ENCODE measurements around the gene MKI67.
A peak's percentile ranks its signal among the peaks of the same experiment; 100 is the strongest.

MKI67 gene

DNA sequence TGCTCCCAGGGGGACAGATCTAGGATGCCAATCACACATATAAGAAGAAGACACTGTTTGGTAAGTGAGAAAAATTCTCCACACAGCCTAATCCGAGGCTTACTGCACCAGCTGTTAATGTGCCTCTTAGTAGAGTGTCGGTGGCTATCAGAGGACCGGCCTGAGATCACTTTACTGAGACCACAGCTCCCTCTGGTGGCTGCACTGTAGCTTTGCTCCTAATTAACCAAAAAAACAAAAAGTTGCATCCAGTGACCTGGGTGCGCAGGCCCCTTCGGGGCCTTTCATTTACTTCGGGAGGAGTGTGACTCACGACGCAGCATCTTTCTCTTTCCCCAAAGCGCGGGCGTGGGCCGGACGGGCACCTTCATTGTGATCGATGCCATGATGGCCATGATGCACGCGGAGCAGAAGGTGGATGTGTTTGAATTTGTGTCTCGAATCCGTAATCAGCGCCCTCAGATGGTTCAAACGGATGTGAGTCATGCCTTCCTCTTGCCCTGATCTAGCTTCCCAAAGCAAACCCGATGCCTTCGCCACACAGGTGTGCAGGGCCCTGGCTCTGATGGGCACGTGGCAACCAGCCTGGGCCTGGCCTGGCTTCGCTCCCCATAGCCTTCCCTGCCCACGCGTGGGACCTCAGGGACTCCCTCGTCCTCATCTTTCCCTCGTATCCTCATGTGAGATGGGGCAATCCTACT is 56.7 kb downstream of the MKI67 start:
- peak; percentile 59 for ATAC-seq (ENCODE audit: low read depth)
- Histone ChIP-seq H3K4me1 (ENCODE audit: insufficient read depth, poor library complexity, severe bottlenecking) (peaks cover 13% of the 10 kb centered on the region), H3K27me3 (ENCODE audit: insufficient read depth, poor library complexity, severe bottlenecking) (no peaks in the 10 kb centered on the region), H3K9me3 (ENCODE audit: severe bottlenecking) (no peaks in the 10 kb centered on the region), H3K27ac (ENCODE audit: poor library complexity, severe bottlenecking) (no peak overlapping the region), H3K36me3 (ENCODE audit: low read depth) (peaks cover 75% of the 10 kb centered on the region), H3K4me3 (ENCODE audit: severe bottlenecking) (no peak overlapping the region)
- TF ChIP-seq, protein P1, sequence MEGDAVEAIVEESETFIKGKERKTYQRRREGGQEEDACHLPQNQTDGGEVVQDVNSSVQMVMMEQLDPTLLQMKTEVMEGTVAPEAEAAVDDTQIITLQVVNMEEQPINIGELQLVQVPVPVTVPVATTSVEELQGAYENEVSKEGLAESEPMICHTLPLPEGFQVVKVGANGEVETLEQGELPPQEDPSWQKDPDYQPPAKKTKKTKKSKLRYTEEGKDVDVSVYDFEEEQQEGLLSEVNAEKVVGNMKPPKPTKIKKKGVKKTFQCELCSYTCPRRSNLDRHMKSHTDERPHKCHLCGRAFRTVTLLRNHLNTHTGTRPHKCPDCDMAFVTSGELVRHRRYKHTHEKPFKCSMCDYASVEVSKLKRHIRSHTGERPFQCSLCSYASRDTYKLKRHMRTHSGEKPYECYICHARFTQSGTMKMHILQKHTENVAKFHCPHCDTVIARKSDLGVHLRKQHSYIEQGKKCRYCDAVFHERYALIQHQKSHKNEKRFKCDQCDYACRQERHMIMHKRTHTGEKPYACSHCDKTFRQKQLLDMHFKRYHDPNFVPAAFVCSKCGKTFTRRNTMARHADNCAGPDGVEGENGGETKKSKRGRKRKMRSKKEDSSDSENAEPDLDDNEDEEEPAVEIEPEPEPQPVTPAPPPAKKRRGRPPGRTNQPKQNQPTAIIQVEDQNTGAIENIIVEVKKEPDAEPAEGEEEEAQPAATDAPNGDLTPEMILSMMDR (IDR thresholded peaks at IDR 0.05; ENCODE audit: poor library complexity, severe bottlenecking), result peak; percentile 86
- DNase-seq (ENCODE audit: low spot score), result no peak

DNA sequence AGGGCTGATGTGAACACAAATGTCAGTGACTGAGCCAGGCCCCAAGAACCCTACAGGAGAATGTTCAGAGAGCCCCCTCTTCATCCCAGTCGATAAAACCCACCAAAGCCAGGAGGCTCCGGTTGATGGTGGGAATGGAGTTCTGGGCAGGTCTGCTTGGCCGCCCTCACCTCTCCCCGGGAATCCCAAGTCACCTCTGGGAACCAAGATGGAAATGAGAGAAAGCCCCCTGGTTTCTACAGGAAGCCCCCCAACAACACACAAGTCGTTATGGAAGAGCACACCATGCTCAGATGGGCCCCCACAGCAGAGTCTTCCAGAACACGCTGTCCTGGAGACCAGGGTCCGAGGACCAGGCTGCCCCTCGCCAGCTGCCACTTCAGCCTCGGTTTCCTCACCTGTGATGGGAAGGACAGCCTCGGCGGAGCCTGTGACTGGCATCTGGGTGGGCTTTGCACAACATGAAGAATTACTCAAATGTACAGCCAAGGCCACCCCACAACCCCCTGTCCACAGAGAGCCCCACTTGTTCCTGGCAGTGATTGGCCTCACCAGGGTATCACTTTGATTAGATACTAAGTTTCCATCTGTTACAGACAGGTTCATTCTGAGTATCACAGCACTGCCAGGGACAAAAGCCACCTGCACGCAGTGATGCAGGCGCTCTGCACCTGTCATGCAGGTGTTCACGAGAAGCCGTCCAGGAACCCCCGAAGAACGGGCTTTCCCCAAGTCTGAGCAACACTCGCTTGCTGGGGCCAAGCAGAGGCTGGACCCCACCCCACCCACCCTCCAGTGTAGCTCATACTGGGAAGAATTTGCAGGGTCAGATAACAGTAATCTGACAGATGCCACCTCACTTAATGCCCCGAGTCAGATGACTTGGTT is 57.6 kb downstream of the MKI67 start:
- Histone ChIP-seq H3K27me3 (ENCODE audit: insufficient read depth, poor library complexity, severe bottlenecking) (no peaks in the 10 kb centered on the region), H3K4me3 (ENCODE audit: severe bottlenecking) (no peak overlapping the region), H3K27ac (ENCODE audit: poor library complexity, severe bottlenecking) (no peak overlapping the region), H3K9me3 (ENCODE audit: severe bottlenecking) (no peaks in the 10 kb centered on the region), H3K4me1 (ENCODE audit: insufficient read depth, poor library complexity, severe bottlenecking) (peaks cover 22% of the 10 kb centered on the region), H3K36me3 (ENCODE audit: low read depth) (peaks cover 66% of the 10 kb centered on the region)
- no peak for ATAC-seq (ENCODE audit: low read depth)
- no peak for DNase-seq (ENCODE audit: low spot score)
- TF ChIP-seq, protein P1 (IDR thresholded peaks at IDR 0.05; ENCODE audit: poor library complexity, severe bottlenecking), result no peak

DNA sequence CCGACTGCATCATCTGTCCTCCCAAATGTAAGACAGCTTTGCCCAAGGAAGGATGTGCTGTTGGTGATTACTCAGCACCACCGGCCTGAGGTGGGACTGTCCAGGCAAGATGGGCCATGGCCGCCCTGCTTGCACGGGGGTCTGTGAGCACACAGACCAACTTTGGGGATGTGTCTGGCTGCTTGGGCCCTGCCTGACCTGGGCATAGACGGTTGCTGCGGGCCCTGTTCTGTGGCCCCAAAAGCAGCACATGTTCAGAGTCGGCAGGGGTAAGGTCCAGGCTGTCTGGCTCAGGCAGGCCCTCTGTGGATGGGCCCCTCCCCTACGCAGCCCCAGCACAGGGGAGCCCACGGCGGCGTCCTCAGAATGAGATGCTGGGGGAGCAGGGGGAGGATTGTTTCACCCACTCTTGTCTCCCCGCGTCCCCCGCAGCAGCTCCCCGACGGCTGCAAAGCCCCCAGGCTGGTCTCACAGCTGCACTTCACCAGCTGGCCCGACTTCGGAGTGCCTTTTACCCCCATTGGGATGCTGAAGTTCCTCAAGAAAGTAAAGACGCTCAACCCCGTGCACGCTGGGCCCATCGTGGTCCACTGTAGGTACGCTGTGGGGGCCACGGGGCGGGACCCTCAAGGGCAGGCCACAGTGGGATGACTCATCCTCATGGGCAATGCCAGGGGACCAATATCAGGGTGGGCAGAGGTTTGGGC is 58.4 kb downstream of the MKI67 start:
- H3K36me3 ChIP-seq (ENCODE audit: low read depth), result peaks cover 63% of the 10 kb centered on the region
- TF ChIP-seq, protein P1 (IDR thresholded peaks at IDR 0.05; ENCODE audit: poor library complexity, severe bottlenecking), result no peak
- H3K27me3 ChIP-seq (ENCODE audit: insufficient read depth, poor library complexity, severe bottlenecking), result no peaks in the 10 kb centered on the region
- H3K4me1 ChIP-seq (ENCODE audit: insufficient read depth, poor library complexity, severe bottlenecking), result peaks cover 24% of the 10 kb centered on the region
- H3K27ac ChIP-seq (ENCODE audit: poor library complexity, severe bottlenecking), result no peak overlapping the region
- ATAC-seq (ENCODE audit: low read depth) (no peak), DNase-seq (ENCODE audit: low spot score) (no peak)
- H3K4me3 ChIP-seq (ENCODE audit: severe bottlenecking), result no peak overlapping the region
- no peaks in the 10 kb centered on the region for H3K9me3 ChIP-seq (ENCODE audit: severe bottlenecking)

DNA sequence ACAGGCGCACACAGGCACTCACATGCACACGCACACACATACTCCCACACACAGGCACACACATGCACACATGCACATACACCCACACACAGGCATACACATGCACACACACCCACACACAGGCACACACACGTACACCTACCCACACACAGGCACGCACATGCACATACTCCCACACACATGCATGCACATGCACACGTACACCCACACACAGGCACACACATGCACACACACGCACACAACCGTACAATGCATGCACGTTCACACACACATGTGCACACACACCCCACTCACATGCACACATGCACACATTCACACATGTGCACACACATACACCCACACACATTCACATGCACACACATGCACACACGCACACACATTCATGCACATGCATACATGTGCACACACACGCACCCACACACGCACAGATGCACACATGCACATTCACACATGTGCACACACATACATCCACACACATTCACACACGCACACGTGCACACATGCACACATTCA is 59.3 kb downstream of the MKI67 start:
- DNase-seq (ENCODE audit: low spot score) (no peak), ATAC-seq (ENCODE audit: low read depth) (no peak)
- TF ChIP-seq, protein P1 (IDR thresholded peaks at IDR 0.05; ENCODE audit: poor library complexity, severe bottlenecking), result no peak
- Histone ChIP-seq H3K27ac (ENCODE audit: poor library complexity, severe bottlenecking) (no peak overlapping the region), H3K4me3 (ENCODE audit: severe bottlenecking) (no peak overlapping the region), H3K27me3 (ENCODE audit: insufficient read depth, poor library complexity, severe bottlenecking) (no peaks in the 10 kb centered on the region), H3K9me3 (ENCODE audit: severe bottlenecking) (no peaks in the 10 kb centered on the region), H3K4me1 (ENCODE audit: insufficient read depth, poor library complexity, severe bottlenecking) (peaks cover 24% of the 10 kb centered on the region), H3K36me3 (ENCODE audit: low read depth) (peaks cover 59% of the 10 kb centered on the region)
